H9 (cell line): ENCODE measurements around the gene KCNH1. TPM values are rescaled to one million over a fixed set of nuclear protein-coding genes. Genes with fewer than 3 reads are reported as not detected.

Source experiments
- DNase-seq: peaks from one replicate; pipeline ENCODE4 v3.0.0-alpha.2; 2017
- H2AFZ ChIP-seq: one replicate; pipeline ENCODE4 v1.6.1; 2013; ENCODE audit warnings: mild to moderate bottlenecking, low read length, control low read depth, moderate library complexity
- H2AK5ac ChIP-seq: 2 replicates; pipeline ENCODE4 v1.6.1; 2013; ENCODE audit warnings: low read length, control low read depth, mixed read lengths; ENCODE audit not compliant: insufficient read length
- H2BK120ac ChIP-seq: one replicate; pipeline ENCODE4 v1.6.1; 2013; ENCODE audit warnings: low read depth, mild to moderate bottlenecking, low read length, control low read depth, inconsistent platforms; ENCODE audit not compliant: poor library complexity, severe bottlenecking
- H2BK12ac ChIP-seq: 2 replicates; pipeline ENCODE4 v1.6.1; 2013; ENCODE audit warnings: low read length, control low read depth, mixed read lengths, low read depth; ENCODE audit not compliant: insufficient read length
- H2BK15ac ChIP-seq: 2 replicates; pipeline ENCODE4 v1.6.1; 2013; ENCODE audit warnings: low read depth, low read length, control low read depth
- H2BK20ac ChIP-seq: one replicate; pipeline ENCODE4 v1.6.1; 2013; ENCODE audit warnings: low read depth, mild to moderate bottlenecking, low read length, control low read depth, inconsistent platforms; ENCODE audit not compliant: poor library complexity, severe bottlenecking
- H2BK5ac ChIP-seq: 2 replicates; pipeline ENCODE4 v1.6.1; 2013; ENCODE audit warnings: low read length, control low read depth, mixed read lengths; ENCODE audit not compliant: insufficient read length
- H3K14ac ChIP-seq: 2 replicates; pipeline ENCODE4 v1.6.1; 2013; ENCODE audit warnings: low read length, control low read depth; ENCODE audit not compliant: insufficient read depth
- H3K18ac ChIP-seq: 2 replicates; pipeline ENCODE4 v1.6.1; 2013; ENCODE audit warnings: low read depth, mild to moderate bottlenecking, mixed read lengths, low read length, control low read depth; ENCODE audit not compliant: insufficient read length
- H3K23ac ChIP-seq: 2 replicates; pipeline ENCODE4 v1.6.1; 2013; ENCODE audit warnings: low read length, control low read depth, mixed read lengths, low read depth; ENCODE audit not compliant: insufficient read length
- H3K23me2 ChIP-seq: 2 replicates; pipeline ENCODE4 v1.6.1; 2013; ENCODE audit warnings: low read depth, mild to moderate bottlenecking, mixed read lengths, low read length, control low read depth; ENCODE audit not compliant: insufficient read length, poor library complexity, severe bottlenecking
- H3K27ac ChIP-seq: 2 replicates; pipeline ENCODE4 v1.5.1; 2013; ENCODE audit warnings: low read length, control low read depth, mixed read lengths, low read depth; ENCODE audit not compliant: insufficient read length
- H3K27me3 ChIP-seq: 2 replicates; pipeline ENCODE4 v1.6.1; 2013; ENCODE audit warnings: low read length, control low read depth, inconsistent platforms; ENCODE audit not compliant: insufficient read depth
- H3K4ac ChIP-seq: 2 replicates; pipeline ENCODE4 v1.6.1; 2013; ENCODE audit warnings: low read depth, mild to moderate bottlenecking, control low read depth, inconsistent platforms, low read length, moderate library complexity
- H3K4me1 ChIP-seq: 2 replicates; pipeline ENCODE4 v1.6.1; 2013; ENCODE audit warnings: low read length, control low read depth, inconsistent platforms; ENCODE audit not compliant: insufficient read depth
- H3K4me2 ChIP-seq: 2 replicates; pipeline ENCODE4 v1.6.1; 2013; ENCODE audit warnings: low read length, control low read depth, mixed read lengths; ENCODE audit not compliant: insufficient read length, insufficient read depth
- H3K56ac ChIP-seq: 2 replicates; pipeline ENCODE4 v1.6.1; 2013; ENCODE audit warnings: low read depth, mild to moderate bottlenecking, mixed read lengths, low read length, control low read depth; ENCODE audit not compliant: insufficient read length
- H3K79me1 ChIP-seq: 2 replicates; pipeline ENCODE4 v1.6.1; 2013; ENCODE audit warnings: low read depth, mild to moderate bottlenecking, moderate library complexity, low read length, control low read depth, inconsistent platforms; ENCODE audit not compliant: insufficient read depth, poor library complexity, severe bottlenecking
- H3K79me2 ChIP-seq: 2 replicates; pipeline ENCODE4 v1.6.1; 2013; ENCODE audit warnings: low read length, control low read depth, inconsistent platforms; ENCODE audit not compliant: insufficient read depth
- H3K9ac ChIP-seq: 2 replicates; pipeline ENCODE4 v1.6.1; 2013; ENCODE audit warnings: low read length, control low read depth, mixed read lengths; ENCODE audit not compliant: insufficient read length; ENCODE audit errors: extremely low read depth
- H3K9me3 ChIP-seq: one replicate; pipeline ENCODE4 v1.6.1; 2013; ENCODE audit warnings: low read depth, low read length, inconsistent platforms; ENCODE audit not compliant: control insufficient read depth
- H3T11ph ChIP-seq: one replicate; pipeline ENCODE4 v1.6.1; 2013; ENCODE audit warnings: mild to moderate bottlenecking, low read length, control low read depth, inconsistent platforms
- H4K20me1 ChIP-seq: one replicate; pipeline ENCODE4 v1.6.1; 2013; ENCODE audit not compliant: control insufficient read depth, insufficient read length, insufficient read depth
- H4K5ac ChIP-seq: 2 replicates; pipeline ENCODE4 v1.6.1; 2013; ENCODE audit warnings: low read depth, mild to moderate bottlenecking, mixed read lengths, low read length, control low read depth; ENCODE audit not compliant: insufficient read length
- H4K8ac ChIP-seq: replicated peaks from 2 replicates; pipeline ENCODE4 v1.6.1; 2013; ENCODE audit warnings: low read length, control low read depth, mixed read lengths, low read depth; ENCODE audit not compliant: insufficient read length
- H4K91ac ChIP-seq: 2 replicates; pipeline ENCODE4 v1.6.1; 2013; ENCODE audit warnings: low read depth, mild to moderate bottlenecking, moderate library complexity, mixed read lengths, low read length, control low read depth; ENCODE audit not compliant: insufficient read length
- H3K27ac Mint-ChIP-seq, 3 experiments: 2 replicates in 2 of 3; 3 replicates in 1 of 3; pipeline ENCODE4 v1.8.0; 2020 to 2021; ENCODE audit warnings: mixed read lengths in 3 of 3, mild to moderate bottlenecking in 1 of 3, moderate library complexity in 1 of 3
- H3K27me3 Mint-ChIP-seq: 2 replicates; pipeline ENCODE4 v1.8.0; 2021; ENCODE audit warnings: low read depth, mild to moderate bottlenecking, moderate library complexity, mixed read lengths
- H3K36me3 Mint-ChIP-seq, 3 experiments: 2 replicates in 2 of 3; 3 replicates in 1 of 3; pipeline ENCODE4 v1.8.0; 2020 to 2021; ENCODE audit warnings: low read depth in 3 of 3, mixed read lengths in 3 of 3; ENCODE audit not compliant: insufficient read depth in 1 of 3
- H3K4me1 Mint-ChIP-seq, 2 experiments: 2 replicates each; pipeline ENCODE4 v1.8.0; 2020; ENCODE audit warnings: mixed read lengths in 2 of 2
- H3K4me3 Mint-ChIP-seq, 2 experiments: 2 replicates in 1 of 2; 3 replicates in 1 of 2; pipeline ENCODE4 v1.8.0; 2020 to 2021; ENCODE audit warnings: mild to moderate bottlenecking in 2 of 2, mixed read lengths in 2 of 2, moderate library complexity in 1 of 2
- H3K9me3 Mint-ChIP-seq, 2 experiments: 2 replicates in 1 of 2; 3 replicates in 1 of 2; pipeline ENCODE4 v1.8.0; 2020; ENCODE audit warnings: mild to moderate bottlenecking in 2 of 2, mixed read lengths in 2 of 2, moderate library complexity in 1 of 2
- WGBS: extraction: QIAGEN DNeasy Blood & Tissue Kit; methylation state at CpG from one replicate; pipeline ENCODE4 v1.1.7; 2013; ENCODE audit warnings: missing lambda C conversion rate, low lambda C conversion rate, mixed read lengths; ENCODE audit not compliant: insufficient read length; ENCODE audit errors: extremely low coverage; 5-methylcytosine and 5-hydroxymethylcytosine counted together
- total RNA-seq: library from RNA; stranded (reverse); gene quantifications from 2 replicates; pipeline ENCODE4 v1.2.1, GENCODE V29; 2021
- TF ChIP-seq, protein P1 (sequence below): fragments of 200-600 bp; sonication (generic); conservative IDR thresholded peaks from 3 replicates; pipeline ENCODE4 v1.8.0; 2021; ENCODE audit warnings: antibody characterized with exemption, mild to moderate bottlenecking

The KCNH1 gene
- total RNA-seq, 1 experiment from 2014 or later, result 0.11 TPM

DNA sequence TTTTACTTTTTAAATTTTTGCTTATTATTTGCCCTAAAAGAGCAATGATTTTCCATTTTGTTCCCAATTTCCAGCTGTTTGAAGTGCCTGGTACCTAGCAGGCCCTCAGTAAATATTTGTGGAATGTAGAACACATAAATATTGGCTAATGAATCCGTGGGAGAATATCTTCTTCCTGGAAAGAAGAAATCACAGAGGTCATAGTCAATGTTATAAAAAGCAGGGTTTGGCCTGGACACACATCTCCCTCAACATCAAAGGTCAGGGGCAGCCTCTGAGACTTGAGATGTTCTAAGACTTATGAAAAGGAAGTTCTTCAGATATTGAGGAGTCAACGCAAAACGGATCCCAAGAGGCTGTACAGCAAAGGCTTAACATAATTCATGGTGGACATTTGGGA is 447.1 kb downstream of the KCNH1 start:
- TF ChIP-seq, protein P1, sequence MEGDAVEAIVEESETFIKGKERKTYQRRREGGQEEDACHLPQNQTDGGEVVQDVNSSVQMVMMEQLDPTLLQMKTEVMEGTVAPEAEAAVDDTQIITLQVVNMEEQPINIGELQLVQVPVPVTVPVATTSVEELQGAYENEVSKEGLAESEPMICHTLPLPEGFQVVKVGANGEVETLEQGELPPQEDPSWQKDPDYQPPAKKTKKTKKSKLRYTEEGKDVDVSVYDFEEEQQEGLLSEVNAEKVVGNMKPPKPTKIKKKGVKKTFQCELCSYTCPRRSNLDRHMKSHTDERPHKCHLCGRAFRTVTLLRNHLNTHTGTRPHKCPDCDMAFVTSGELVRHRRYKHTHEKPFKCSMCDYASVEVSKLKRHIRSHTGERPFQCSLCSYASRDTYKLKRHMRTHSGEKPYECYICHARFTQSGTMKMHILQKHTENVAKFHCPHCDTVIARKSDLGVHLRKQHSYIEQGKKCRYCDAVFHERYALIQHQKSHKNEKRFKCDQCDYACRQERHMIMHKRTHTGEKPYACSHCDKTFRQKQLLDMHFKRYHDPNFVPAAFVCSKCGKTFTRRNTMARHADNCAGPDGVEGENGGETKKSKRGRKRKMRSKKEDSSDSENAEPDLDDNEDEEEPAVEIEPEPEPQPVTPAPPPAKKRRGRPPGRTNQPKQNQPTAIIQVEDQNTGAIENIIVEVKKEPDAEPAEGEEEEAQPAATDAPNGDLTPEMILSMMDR, result no peak
- H4K20me1 ChIP-seq, result no peaks in the 10 kb centered on the region

More for the DNA sequence above, 447.1 kb downstream of the KCNH1 start:
- no peak overlapping the region for H3K18ac ChIP-seq
- no peak overlapping the region for H3K14ac ChIP-seq
- no peak overlapping the region for H4K8ac ChIP-seq
- H3K9me3 Mint-ChIP-seq, result no peaks in the 10 kb centered on the region
- no peaks in the 10 kb centered on the region for H3K9me3 ChIP-seq
- no peak overlapping the region for H3K56ac ChIP-seq
- no peak overlapping the region for H2BK15ac ChIP-seq
- no peak overlapping the region for H3K23ac ChIP-seq
- H4K91ac ChIP-seq, result no peak overlapping the region
- H3K27me3 Mint-ChIP-seq, result no peaks in the 10 kb centered on the region
- no peak overlapping the region for H2AK5ac ChIP-seq
- no peak overlapping the region for H2BK20ac ChIP-seq
- no peak overlapping the region for H2BK120ac ChIP-seq
- H3K4me1 ChIP-seq, result no peaks in the 10 kb centered on the region
- no peak for DNase-seq
- no peaks in the 10 kb centered on the region for H3K4me1 Mint-ChIP-seq
- H2AFZ ChIP-seq, result no peak overlapping the region
- H4K5ac ChIP-seq, result no peak overlapping the region
- H3K4me3 Mint-ChIP-seq, result no peak overlapping the region
- H3K27ac ChIP-seq, result no peak overlapping the region
- no peaks in the 10 kb centered on the region for H3K36me3 Mint-ChIP-seq
- H3K9ac ChIP-seq, result no peak overlapping the region
- H2BK12ac ChIP-seq, result no peak overlapping the region
- H2BK5ac ChIP-seq, result no peak overlapping the region
- H3K4ac ChIP-seq, result no peak overlapping the region
- H3T11ph ChIP-seq, result no peak overlapping the region
- H3K23me2 ChIP-seq, result no peaks in the 10 kb centered on the region
- no peak overlapping the region for H3K27ac Mint-ChIP-seq
- no peaks in the 10 kb centered on the region for H3K79me1 ChIP-seq
- WGBS, result no CpG with 5 or more reads among the region's 3 CpGs
- H3K4me2 ChIP-seq, result no peak overlapping the region
- no peaks in the 10 kb centered on the region for H3K79me2 ChIP-seq
- no peaks in the 10 kb centered on the region for H3K27me3 ChIP-seq
